HG02885 (cell line): ENCODE measurements around the gene SUPT4H1.
A peak's percentile ranks its signal among the peaks of the same experiment; 100 is the strongest.

Experiments used
- ATAC-seq: cut with Tn5 transposase; IDR thresholded peaks from one replicate; pipeline ENCODE4 v1.9.1; 2021; ENCODE audit warnings: mild to moderate bottlenecking; ENCODE audit not compliant: unreplicated experiment, poor library complexity

Gene SUPT4H1

DNA sequence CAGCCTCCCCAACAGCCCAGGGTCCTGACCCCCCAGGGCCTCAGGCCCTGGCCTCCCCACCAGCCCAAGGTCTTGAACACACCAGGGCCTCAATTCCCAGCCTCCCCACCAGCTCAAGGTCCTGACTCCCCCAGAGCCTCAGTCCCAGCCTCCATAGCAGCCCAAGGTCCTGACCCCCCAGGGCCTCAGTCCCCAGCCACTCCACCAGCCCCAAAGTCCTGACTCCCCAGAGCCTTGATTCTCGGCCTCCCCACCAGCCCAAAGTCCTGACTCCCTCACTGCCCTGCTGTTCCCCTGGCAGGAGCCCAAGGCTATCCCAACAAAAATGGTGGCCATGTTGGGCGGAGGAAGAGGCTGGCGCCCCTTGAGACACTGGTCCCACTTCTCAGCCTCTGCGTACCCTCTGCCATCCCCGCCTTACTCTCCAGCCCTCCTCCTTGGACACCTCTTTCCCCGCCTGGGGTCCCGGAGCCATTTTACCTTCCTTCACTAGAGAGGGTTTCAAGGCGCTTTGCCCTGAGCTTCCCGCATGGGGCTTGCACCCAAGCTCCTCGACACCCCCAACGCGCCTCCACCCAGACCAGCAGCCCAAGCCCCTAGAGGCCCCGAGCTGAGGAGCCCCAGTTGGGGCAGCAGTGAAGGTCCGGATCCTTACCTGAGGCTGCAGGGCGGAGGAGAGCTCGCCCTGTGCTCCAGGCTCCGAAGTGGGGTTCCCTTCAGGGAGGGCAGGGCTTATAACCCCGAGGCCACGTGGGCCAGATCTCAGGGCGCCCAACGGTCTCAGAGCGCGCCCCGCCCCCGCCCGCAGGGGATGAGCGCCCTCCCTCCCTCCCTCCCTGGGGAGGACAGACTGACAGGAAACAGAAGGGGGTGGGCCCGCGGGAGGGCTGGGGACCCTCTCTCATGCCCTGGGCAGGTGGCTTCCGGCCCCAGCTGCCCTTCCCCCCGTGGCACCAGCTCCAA is 19.9 kb downstream of the SUPT4H1 start:
- peak; percentile 14 for ATAC-seq

DNA sequence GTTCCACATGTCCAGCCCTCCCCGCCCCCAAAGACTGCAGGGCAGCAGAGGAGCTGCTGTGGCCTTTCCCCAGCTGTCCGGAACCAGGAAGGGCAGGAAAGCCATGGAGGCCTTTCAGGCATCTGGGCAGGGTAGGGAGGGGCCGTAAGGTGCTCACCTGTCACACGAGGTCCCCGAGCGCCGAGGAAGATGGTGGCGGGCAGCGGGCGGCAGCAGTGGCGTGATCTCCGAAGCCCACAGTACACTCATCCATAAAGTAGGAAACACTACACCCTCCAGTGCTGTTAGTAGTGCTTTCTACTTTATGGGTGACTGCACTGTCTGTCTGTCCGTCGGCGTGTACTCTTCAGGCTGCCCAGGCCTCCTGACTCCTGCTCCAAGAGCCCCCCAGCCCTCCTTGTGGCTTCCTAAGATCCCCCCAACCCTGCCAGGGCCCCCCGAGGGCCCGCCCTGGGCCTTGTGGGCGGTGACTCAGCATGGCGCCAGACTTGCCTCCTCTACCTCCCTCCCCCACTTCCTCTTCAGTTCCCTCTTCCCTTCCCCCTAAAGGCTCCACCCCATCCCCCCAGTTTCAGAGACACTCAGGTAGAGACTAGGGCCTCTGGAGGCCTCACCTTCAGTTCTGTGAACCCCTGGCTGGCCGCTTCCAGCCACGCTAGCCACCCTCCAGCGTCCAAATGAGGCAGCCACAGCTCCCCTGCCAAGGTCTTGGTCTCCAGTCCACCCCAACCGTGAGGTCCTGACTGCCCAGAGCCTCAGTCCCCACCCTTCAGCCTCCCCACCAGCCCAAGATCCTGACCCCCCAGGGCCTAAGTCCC is 20.8 kb downstream of the SUPT4H1 start:
- ATAC-seq, result no peak

DNA sequence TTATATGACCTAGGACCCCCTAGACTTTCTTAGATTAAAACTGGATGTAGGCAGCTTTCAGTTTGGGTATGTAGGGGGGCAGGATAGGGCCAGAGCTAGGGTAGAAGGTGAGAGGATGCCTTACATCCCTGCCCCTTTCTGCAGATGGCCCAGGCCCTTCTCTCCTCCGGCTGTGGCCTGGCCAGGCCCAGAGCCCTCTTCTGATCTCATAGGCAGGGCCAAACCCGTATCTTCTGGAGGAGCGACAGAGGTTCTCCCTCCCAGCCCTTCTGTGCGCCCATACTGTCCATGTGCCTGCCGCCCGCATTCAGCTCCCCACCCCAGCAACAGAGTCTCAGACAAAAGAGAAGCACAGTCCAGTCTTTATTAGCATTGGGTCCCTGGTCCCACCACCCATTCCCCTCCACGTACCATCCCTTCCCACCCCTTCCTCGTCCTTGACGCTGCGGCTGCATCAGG is 21.4 kb downstream of the SUPT4H1 start:
- no peak for ATAC-seq

DNA sequence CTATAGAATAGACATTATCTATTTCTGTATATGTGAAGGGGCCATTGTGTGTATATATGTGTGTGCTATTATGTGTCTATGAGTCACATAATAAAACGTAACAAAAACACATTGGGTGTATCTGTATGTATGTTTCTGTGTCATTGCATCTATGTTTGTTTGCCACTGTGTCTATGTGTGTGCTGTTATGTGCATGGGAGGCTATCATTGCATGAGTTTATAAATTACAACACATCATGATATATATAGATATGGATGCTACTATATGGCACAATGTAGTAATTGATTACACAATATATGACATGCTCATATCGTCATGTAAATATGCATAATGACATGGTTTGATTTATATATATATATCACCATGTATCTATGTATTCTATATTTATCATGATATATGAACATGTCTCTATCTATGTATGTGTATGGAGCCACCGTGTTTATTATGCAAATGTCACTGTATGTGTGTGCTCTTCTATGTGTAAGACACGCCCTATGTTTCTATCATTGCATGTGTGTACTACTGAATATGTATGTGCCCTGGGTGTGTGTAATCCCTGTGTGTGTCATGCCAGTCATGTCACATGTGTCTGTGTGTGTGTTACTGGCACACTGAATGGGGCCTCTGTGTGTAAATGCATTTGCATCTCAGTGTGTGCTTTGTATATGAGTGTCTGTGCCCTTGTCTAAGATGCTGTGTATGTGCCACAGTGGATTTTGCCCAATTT is 22.0 kb downstream of the SUPT4H1 start:
- ATAC-seq, result peak; percentile 18

DNA sequence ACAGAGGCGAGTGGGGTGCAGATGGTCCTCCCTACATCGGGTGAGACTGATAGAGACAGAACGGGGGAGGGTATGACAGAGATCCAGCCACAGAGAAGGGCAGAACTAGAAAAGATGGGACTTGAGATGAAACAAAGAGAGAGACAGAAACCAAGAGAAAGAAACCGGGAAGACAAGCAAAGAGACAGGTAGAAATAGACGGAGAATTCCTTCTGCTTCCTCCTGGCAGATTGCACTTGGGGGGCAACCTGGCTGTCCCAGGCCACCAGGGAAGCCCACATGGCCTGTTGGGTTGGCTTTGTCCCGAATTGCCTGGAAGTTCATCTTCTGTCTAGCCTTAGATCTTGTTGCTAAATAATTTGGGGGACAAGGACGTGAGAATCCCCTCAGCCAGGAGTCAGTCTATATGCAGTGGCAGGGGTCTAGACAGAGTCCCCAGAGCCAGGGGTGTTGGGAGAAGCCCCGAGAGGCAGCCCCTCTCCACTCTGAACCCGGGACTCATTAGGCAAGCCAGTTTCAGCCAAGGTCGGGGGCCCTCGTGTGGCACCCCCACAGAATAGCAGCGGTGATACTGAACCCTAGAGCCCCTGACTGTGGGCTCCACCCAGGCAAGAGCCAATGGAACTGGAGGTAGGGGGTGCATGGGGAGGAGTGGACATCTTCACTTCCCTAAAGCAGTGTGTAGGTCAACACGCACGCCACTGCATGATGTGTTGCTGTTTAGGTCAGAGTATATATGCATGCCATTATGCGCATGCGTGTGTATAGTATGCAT is 22.8 kb downstream of the SUPT4H1 start:
- ATAC-seq, result peak; percentile 41

DNA sequence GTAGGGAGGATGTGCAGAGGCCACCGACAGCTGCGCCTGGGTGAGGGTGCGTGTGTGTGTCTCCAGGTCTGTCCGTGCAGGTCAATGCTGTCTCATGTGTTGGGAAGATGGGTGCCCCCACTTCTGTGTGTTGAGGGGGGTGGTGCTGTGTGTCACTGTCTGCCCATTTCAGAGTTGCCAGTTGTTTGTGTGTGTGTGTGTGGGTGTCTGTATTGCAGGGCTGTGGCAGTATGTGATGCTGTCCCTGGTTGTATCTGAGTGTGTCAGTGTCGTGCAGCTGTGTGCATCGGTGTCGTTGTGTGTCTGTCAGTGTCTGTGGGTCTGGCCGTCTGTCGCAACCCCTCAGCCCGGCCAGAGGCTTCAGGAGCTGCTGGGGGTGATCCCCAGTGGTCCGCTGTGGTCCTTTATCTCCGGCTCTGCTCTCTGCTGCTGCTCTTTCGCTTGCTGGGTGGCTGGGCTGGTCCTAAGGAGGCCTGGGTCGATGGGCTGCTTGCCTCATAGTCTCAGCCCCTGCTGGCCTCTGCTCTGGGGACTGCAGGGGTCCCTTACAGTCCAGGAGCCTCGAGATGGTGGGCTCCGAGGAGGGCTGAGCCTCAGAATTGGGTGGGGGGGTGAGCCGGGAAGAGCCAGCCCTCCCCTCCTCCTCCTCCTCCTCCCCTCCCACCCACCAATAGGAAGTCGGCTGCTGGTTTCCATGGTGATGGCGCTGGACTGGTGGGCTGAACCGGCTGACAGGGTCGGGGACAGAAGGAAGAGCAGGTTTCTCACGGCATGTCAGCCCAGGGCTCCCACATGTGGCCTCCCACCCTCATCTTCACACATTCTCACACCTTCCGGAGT is 23.6 kb downstream of the SUPT4H1 start, which contains the start of gene TSPOAP1:
Gene TSPOAP1 (minus strand): TSS at position 601 of the 840 bp plus-strand sequence. CDS start 875 bp downstream, outside the sequence.
- peak; percentile 24 for ATAC-seq

DNA sequence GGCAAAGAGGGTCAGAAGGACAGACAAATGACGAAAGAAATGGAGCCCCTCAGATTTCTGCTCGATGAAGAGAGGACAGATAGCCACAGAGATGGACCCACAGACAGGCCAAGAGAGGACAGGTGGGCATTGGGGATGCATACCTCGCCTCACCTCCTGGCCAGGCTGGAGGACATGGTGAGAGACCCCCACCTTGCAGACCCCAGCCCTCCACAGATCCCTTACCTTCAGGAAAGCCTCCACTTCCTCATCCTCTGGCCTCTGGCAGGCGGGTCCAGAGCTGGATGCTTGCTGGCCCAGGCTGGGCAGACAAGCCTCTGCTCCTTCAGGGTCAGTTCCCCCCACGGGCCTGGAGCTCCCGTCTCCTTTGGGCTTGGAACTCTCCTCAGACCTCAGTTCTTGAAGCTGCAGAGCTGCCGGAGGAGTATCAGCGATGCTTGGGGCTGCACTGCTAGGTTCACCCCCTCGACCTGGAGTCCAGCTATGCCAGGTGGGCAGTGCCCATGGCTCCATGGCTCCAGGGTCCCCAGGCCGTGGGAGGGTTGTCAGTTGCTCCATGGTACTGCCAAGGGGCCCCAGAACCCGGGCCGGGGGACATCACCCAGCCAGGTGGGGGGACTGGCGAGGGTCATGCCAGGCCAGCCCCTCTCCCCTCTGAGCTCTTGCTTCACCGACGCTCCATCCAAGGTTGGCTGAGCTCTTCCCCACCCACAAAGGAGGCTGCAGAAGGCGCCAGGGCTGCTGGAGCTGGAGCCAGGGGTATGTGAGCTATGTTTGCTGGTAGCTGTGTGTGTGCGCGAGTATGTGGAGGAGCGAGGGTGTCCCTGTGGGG is 24.4 kb downstream of the SUPT4H1 start:
- ATAC-seq, result no peak

DNA sequence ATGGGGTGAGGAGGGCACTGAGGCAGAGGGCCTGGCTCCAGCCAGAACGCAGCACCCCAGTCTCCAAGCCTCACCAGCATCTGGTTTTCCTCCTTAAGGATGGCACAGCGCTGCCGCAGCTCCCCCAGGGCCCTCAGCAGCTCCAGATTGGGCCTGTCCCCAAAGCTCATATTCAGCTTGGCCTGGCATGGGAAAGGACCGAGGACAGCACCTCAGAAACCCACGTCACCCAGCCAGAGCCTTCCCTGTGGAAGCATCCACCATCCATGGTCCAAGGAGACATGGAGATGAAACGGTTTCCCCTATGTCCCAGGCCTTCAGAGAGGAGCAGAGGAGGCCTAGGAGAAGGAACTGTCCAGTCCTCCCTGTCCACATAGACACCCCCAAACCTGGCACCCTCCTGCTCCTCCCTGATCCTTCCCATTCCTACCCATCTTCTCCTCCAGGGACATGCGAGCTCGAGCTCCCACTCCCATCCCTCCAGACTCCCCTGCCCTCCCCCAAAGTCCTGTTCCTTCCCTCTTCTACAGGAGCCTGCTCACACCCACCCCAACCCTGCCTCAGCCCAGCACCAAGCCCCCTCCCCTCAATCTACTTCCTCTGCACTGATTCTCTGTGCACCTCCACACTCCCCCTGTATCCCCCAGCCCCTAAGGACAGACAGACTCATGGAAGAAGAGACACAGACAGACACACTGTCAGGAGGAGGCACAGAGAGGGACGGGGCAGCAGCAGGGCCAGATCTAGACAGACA is 25.2 kb downstream of the SUPT4H1 start:
- ATAC-seq, result no peak

DNA sequence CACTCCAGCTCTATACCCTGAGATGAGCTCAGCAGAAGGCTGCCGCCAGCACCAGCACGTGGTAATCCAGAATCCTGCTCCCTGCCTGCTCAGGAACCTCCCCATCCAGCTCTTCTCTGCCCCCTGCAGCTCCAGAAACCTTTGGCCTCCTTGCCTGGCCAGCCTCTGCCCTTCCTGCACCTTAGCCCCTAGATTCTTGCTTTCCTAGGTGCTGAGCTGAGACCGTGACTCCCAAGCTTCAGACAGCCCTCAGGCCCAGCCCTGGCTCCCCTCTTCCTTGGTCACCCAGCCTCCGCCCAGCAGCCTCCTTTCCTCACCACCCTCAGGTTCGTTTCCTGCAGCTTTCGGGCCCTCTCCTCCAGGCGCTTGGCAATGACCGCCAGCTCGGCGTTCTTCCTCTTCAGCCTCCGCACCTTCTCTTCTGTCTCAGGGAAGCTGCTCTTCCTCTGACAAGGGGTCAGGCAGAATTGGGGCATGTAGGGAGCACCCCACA is 26.0 kb downstream of the SUPT4H1 start:
- no peak for ATAC-seq

DNA sequence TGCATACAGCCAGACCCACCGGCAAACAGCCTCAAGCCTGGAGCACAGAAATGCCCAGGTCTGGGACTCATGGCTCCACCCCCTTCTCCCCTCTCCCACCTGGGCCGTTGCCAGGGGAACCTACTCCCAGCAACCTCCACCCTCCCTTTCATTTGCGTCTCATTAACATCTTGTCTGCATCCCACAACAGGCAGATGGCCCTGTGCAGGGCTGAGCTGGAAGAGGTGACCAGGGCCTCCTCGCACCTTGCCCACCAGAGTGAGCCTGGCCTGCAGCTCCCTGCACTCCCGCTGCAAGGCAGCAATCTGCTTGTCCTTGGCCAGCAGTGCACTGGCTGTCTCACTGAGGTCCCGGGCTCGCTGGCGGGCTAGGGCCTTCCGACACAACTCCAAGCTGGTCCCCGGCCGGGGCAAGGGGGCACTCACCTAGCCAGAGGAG is 26.7 kb downstream of the SUPT4H1 start:
- ATAC-seq, result no peak

DNA sequence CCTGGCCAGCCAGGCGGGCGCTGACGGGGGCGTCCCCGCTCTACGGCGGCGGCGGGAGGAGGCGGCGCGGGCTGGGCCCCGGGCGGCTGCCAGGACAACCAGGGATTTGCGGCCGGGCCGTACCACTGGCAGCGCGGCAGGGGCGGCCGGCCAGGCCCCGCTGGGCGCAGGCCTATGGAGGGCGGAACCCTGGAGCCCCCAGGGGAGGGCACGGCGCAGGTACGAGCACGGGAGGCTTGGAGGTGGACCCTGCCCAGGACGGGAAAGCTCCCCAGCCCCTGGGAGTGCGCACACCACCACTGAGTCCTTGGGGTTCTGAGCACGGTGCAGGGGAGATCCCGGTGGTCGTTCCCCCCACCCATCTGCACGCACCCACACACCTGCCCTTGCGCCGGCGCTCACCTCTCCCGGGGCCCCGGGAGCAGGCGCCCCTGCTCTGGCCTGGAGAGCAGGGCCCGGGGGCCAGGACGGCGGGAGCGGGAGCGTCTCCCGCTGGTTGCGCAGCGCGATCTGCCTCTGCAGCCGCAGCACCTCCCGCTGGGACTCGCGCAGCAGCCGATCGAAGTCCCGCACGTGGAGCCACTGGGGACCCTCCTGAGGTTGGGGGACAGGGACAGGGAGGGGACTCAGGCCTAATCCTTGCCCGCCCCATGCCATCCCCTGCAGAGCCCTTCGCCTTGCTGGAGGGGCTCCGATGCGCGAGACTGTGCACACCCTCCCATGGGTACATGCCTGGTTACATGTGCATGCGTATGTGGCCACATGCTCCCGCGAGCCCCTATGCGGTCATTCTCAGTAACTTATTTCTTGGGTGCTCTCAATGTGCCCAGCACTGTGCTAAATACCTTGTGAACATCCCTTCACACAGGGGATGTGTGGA is 27.4 kb downstream of the SUPT4H1 start:
- ATAC-seq, result no peak

DNA sequence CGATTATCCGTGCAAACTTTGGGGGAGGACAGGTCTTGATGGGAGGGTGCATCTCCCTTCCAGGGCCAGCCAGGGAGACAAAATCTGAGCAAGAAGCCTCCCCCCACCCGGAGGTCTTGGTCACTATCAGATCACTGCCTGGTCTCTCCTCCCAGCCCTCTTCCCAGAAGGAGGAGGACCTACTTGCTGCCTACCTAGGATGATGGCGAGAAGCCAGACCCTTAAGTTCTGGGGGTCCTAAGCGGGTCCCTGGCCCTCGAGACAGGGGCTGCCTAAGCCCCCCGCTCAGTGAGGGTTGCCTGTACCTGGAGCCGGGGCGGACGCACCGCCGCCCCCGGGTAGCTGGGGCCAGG is 28.0 kb downstream of the SUPT4H1 start:
- no peak for ATAC-seq

DNA sequence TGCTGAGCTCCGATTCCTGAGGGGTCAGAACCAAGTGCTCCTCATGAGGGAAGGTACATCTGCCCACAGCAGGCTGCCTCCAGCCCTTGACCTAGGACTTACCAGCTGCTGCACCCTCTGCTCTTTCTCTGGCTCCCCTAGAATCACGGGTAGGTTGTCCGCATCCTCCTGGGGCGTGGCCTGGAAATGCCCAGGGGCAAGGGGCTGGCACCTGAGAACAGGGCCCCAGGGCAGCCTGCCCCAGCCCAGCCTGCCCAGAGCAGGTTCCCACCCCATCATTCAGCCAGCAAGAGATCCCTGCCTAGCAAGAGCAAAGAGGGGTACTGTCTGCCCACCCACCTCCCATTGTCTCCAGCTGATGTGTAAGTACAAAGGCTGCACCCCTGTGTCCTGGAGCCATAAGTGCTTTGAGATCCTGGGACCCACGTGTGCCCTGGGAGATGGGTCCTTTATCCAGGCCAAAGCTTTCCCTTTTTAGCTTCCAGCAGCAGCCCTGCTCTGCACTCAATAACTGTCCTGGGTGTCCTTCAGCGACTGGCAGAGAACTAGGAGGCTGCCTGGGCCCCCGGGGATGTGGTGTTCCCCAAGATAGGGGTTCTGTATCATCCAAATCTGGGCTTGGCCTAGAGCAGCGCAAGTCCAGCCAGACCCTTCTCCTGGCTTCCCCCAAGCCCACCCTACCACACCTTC is 28.5 kb downstream of the SUPT4H1 start:
- no peak for ATAC-seq

DNA sequence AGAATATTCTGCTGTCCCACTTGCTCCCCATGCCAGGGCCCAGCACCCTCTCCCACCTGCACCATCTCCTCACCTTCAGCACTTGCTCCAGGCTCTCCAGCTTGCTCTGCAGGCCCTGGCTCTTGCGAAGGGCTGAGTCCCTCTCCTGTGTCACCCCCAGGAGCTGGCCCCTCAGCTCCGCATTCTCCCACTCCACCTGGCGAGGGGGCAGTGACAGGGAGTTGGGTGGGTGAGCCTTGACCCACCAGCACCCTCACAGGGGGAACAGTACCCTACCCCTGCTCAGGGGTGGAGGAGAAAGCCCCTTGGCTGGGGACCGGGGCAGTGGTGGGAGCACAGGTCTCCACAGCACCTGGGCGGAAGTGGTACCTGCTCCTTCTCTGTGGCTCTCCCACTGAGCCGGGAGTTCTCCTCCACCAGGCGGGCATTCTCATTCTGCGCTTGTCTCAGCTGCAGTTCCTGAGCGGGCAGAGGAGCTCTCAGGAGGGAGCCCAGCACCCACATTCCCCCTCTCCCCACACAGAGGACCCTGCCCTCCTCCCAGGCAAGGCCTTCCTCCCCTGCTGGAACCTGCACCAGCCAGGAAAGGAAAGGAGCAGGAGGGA is 29.3 kb downstream of the SUPT4H1 start:
- no peak for ATAC-seq
